ENCODE data around the gene DOLK.
"Not testable (repeated sequence)": the region's sequence is repeated elsewhere in the genome, so short reads cannot be mapped to it uniquely, and the experiment has no call there.

DOLK gene

DNA sequence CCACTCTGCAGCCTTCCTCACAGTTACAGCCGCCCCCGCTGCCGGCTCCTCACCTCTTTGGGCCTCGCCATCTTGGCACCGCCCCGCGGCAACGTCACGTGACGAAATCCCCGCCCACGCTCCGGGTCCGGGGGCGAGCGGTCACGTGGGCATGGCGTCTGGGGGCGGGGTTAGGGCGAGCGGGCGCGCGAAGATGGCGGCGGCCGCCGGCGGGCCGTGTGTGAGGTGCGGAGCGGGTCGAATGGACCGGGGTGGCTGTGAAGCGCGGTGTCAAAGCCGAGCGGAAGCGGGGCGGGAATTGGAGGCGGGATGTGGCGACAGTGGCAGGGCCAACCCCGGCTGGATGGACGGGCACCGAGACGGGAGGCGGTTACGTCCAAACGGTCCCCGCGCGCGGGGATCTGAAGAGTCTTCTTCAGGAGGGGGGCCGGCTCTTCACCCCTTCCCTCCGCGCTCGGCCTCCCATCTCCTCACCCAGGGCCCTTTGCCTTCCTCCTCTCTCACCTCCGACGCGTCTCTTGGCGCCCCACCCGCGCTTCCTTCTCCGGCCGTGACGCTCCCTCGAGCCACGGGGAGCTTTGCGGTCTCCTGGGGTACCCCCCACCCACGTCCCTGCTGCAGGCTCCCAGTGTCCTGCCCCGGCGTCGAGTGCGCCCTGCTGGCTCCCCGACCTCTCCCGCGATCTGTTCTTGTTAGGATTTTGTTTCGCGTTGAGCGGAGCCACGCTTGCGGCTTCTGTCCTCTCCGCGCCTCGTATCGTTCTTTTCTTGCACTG lies at the start of gene DOLK, which contains the start of gene NUP188:
DOLK (minus strand) TSS at position 77 of the 775 bp plus-strand sequence. CDS start 300 bp downstream, outside the sequence.
NUP188 (plus strand) TSS at position 173 of the 775 bp plus-strand sequence; CDS start at position 194, 21 bp downstream.
- in situ Hi-C loops (cut with MboI; ENCODE audit: low sequenced_read_pairs) = no loop called here

- in situ Hi-C loops (cut with MboI; ENCODE audit: low sequenced_read_pairs) = loop anchor here (25.0 kb wide), 1 partner anchor 383 kb away; no protein-coding TSS in a partner anchor
Measured at GRCh38 chr9:128995791-128996190, 48.4 kb upstream of the DOLK start.

GRCh38 chr9:128992995-128993394 lies 45.6 kb upstream of the DOLK start:
- in situ Hi-C loops (cut with MboI; ENCODE audit: low sequenced_read_pairs) = loop anchor here (25.0 kb wide), 1 partner anchor 381 kb away; no protein-coding TSS in a partner anchor

DNA sequence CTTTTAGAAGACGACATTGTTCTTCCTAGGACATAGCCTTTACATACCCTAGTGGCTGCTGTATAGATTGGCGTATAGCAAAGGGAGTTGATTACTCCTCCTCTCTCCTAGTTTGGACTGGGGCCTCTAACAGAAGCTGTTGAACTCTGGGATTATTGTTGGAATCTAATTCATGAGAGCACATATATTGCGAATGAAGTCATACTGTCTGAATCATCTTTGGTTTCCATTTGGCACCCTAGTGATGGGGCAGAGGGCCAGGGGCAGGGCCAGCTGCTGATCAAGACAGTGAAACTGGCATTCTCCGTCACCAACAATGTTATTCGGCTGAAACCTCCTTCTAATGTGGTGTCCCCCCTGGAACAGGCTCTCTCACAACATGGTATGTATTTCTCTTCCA lies 40.4 kb upstream of the DOLK start:
- in situ Hi-C loops (cut with MboI; ENCODE audit: low sequenced_read_pairs) = loop anchor here (25.0 kb wide), 1 partner anchor 376 kb away; no protein-coding TSS in a partner anchor

GRCh38 chr9:128986671-128987070 lies 39.3 kb upstream of the DOLK start:
- in situ Hi-C loops (cut with MboI; ENCODE audit: low sequenced_read_pairs) = loop anchor here (25.0 kb wide), 1 partner anchor 374 kb away; no protein-coding TSS in a partner anchor

- in situ Hi-C loops (cut with MboI; ENCODE audit: low sequenced_read_pairs) = loop anchor here (25.0 kb wide), 1 partner anchor 371 kb away; no protein-coding TSS in a partner anchor
Measured at GRCh38 chr9:128983536-128983935, 36.1 kb upstream of the DOLK start.

GRCh38 chr9:128979111-128979510 lies 31.7 kb upstream of the DOLK start:
- in situ Hi-C loops (cut with MboI; ENCODE audit: low sequenced_read_pairs) = loop anchor here (25.0 kb wide), 1 partner anchor 367 kb away; no protein-coding TSS in a partner anchor

DNA sequence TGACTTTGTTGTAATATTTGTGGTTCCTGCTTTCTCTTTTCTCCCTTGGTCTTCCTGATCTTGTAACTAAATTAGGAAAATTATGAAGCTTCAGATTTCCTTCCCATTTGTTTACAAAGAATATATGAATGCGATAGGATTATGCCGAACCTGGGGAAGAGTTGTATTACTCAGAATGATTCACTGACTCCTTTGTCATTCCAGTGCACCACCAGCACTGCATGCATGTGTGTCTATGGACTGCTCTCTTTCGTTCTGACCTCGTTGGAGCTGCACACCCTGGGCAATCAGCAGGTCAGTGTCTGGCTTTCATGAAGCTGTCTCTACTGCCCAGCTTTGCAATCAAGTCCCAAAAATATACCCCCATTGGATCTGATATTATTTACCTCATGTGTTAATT lies 25.6 kb upstream of the DOLK start:
- in situ Hi-C loops (cut with MboI; ENCODE audit: low sequenced_read_pairs) = no loop called here

DNA sequence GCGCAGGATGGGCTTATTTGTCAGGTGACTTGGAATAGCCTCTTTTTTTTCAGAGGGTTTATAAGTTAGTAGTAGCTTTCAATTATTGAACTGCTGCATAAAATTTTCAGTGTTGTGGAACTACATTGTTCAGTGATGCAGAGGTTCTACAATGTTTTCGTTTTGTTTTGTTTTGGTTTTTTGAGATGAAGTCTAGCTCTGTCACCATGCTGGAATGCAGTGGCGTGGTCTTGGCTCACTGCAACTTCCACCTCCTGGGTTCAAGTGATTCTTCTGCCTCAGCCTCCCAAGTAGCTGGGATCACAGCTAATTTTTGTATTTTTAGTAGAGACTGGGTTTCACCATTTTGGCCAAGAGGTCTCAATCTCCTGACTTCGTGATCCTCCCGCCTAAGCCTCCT lies 22.1 kb upstream of the DOLK start:
- in situ Hi-C loops (cut with MboI; ENCODE audit: low sequenced_read_pairs) = no loop called here

- in situ Hi-C loops (cut with MboI; ENCODE audit: low sequenced_read_pairs) = not testable (repeated sequence)
Measured at GRCh38 chr9:128961403-128961802, 14.0 kb upstream of the DOLK start.

DNA sequence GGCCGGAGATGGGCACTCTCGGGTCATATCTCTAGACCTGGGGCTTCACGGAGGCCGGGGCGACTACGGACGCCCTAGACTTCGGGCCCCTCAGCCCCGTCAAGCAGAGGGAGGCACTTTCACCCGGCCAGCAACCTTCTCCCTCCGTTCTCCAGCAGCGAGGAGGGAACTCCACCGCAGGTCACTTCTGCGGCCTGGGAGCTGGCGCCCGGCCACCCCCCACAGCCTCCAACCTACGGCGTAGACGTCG lies 201 bp downstream of the DOLK start:
- in situ Hi-C loops (cut with MboI; ENCODE audit: low sequenced_read_pairs) = no loop called here

DNA sequence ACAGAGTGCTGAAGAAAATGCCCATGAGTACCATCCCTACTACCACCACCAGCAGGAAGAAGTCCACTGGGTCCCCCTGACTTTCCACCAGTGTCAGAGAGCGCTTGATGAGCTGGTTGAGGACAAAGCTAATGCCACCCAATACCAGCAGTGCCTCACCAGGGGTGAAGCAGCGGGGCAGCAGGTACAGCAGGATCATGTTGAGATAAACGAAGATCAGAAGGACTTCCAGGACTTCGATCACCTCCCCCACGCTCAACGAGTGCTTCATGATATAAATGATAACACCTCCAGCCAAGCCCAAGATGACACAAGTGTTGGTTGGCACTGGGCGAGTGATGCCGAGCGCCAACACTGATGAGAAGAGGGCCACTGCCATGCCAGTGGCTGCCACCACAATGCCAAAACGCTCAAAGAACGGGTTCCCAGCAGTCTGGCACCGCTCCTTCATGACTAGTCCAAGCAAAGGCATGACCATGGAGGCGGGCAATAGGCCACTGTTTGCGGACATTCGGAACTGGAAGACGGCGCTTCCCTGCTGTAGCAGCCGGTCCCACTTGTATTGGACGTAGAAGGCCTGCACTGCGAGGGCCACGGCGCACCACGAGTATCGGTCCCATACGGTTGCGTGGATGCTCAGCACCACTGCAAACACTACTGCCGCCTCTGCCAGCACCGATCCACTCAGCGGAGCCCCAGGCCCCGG lies 679 bp downstream of the DOLK start:
- in situ Hi-C loops (cut with MboI; ENCODE audit: low sequenced_read_pairs) = no loop called here

- in situ Hi-C loops (cut with MboI; ENCODE audit: low sequenced_read_pairs) = no loop called here
Measured at GRCh38 chr9:128945798-128946501, 1.5 kb downstream of the DOLK start.

GRCh38 chr9:128944966-128945365 lies 2.4 kb downstream of the DOLK start:
- in situ Hi-C loops (cut with MboI; ENCODE audit: low sequenced_read_pairs) = not testable (repeated sequence)

DNA sequence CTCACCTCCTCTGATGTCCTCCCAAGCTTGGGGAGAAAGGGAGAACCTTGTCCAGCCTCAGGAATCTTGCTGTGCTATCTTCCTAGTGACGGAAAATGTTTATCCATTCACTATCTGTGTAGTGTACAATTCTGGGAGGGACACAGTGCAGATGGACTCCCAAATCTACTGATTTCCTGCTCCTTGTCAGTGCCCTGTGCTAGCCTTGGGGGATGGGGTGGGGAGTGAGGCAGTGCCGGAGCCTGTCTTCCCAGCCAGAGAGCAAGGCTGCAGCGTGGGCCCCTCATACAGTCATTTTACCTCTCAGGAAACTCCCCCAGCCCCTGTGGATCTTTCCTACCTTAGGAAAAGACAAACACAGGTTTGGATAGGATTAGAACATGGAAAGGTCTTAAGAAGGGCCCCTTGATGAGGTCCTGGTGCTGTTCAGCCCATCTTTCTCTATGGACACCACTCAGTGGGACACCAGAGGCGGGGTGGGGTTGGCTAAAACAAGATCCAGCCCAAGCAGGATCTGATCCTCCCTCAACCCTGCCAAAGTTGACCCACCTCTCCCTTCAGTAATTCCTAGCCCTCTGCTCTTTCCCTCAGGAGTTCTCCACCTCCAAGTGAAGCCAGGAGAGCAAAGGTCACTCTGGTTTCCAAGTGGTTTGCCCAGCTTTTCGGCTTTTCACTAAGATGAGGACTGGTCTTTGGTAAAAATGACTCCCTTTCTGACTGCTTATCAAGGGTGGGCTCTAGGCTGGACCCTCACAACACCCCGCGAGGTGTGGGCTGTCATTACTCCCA lies 3.4 kb downstream of the DOLK start:
- in situ Hi-C loops (cut with MboI; ENCODE audit: low sequenced_read_pairs) = no loop called here

- in situ Hi-C loops (cut with MboI; ENCODE audit: low sequenced_read_pairs) = no loop called here
Measured at GRCh38 chr9:128940946-128941755, 6.3 kb downstream of the DOLK start.

GRCh38 chr9:128940271-128940921 lies 7.0 kb downstream of the DOLK start:
- in situ Hi-C loops (cut with MboI; ENCODE audit: low sequenced_read_pairs) = no loop called here

GRCh38 chr9:128937310-128938165 lies 9.9 kb downstream of the DOLK start:
- in situ Hi-C loops (cut with MboI; ENCODE audit: low sequenced_read_pairs) = no loop called here

All from HL-60/S4 treated with phorbol 12-myristate 13-acetate at 8.2 ng/mL for 4 days and 3 days (cell line).